Cardiac muscle cell (in vitro differentiated cells and primary cell): ENCODE results near the gene TTC21B. TPM values are rescaled to one million over a fixed set of nuclear protein-coding genes. Genes with fewer than 3 reads are reported as not detected.

Experiments
- DNase-seq, 2 donors: peaks; one replicate each; pipeline versions ENCODE4 v3.0.0 to v3.0.0-alpha.2; 2010 to 2017; ENCODE audit warnings: low read depth in 1 of 2, low spot score in 1 of 2
- H3K27ac ChIP-seq: fragments of 200-600 bp; sonication (generic); 2 replicates; pipeline ENCODE4 v1.5.1; 2016
- H3K27me3 ChIP-seq: fragments of 200-600 bp; sonication (generic); 2 replicates; pipeline ENCODE4 v1.6.0; 2016; ENCODE audit warnings: control low read depth
- H3K36me3 ChIP-seq: fragments of 200-600 bp; sonication (generic); 2 replicates; pipeline ENCODE4 v1.5.1; 2016; ENCODE audit warnings: control low read depth
- H3K4me1 ChIP-seq: fragments of 200-600 bp; sonication (generic); 2 replicates; pipeline ENCODE4 v1.8.1; 2017; ENCODE audit warnings: low read depth, mild to moderate bottlenecking, mixed run types
- H3K4me3 ChIP-seq: fragments of 200-600 bp; sonication (generic); 2 replicates; pipeline ENCODE4 v1.5.1; 2016; ENCODE audit warnings: mild to moderate bottlenecking
- H3K9me3 ChIP-seq: fragments of 200-600 bp; sonication (generic); 2 replicates; pipeline ENCODE4 v1.5.1; 2017; ENCODE audit warnings: low read depth, mild to moderate bottlenecking, control low read depth
- polyA plus RNA-seq: library from polyadenylated mRNA; unstranded; fragments of >200 nt; fragmentation: Nextera tagmentation; extraction: Ambion mirVana; gene quantifications from 2 replicates; pipeline ENCODE4 v1.2.1, GENCODE V29; 2016
- total RNA-seq: library from RNA; depleted of rRNA; stranded (reverse); fragments of >200 nt; gene quantifications from 2 replicates; pipeline ENCODE4 v1.2.3, GENCODE V29; 2016
- TF ChIP-seq, protein P1 (sequence below): IDR thresholded peaks from 2 replicates; pipeline ENCODE4 v1.5.1; 2012; ENCODE audit warnings: low read depth, mild to moderate bottlenecking, low read length

The TTC21B gene
- total and polyA plus RNA-seq, 2 experiments from 2014 or later: 14.0 to 30.1 TPM

DNA sequence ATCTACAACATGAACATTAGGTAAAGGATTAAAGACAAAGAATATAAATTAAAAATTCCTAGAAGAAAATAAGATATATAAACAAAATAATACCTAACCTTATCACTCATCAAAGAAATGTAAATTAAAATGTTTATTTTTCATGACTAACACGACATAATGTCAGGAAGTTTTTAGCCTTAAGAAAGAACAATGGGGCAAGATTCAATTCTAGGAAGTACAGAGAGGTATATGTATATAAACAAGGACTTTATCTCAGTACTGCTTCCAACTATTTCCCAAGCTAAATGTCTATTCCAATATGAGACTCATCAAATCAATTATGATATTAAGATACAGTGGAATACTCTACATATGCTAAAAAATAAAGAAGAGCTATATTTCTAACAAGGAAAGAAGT is 44.1 kb downstream of the TTC21B start:
- TF ChIP-seq, protein P1, sequence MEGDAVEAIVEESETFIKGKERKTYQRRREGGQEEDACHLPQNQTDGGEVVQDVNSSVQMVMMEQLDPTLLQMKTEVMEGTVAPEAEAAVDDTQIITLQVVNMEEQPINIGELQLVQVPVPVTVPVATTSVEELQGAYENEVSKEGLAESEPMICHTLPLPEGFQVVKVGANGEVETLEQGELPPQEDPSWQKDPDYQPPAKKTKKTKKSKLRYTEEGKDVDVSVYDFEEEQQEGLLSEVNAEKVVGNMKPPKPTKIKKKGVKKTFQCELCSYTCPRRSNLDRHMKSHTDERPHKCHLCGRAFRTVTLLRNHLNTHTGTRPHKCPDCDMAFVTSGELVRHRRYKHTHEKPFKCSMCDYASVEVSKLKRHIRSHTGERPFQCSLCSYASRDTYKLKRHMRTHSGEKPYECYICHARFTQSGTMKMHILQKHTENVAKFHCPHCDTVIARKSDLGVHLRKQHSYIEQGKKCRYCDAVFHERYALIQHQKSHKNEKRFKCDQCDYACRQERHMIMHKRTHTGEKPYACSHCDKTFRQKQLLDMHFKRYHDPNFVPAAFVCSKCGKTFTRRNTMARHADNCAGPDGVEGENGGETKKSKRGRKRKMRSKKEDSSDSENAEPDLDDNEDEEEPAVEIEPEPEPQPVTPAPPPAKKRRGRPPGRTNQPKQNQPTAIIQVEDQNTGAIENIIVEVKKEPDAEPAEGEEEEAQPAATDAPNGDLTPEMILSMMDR: no peak
- DNase-seq: no peak
- Histone ChIP-seq H3K27me3 (no peaks in the 10 kb centered on the region), H3K27ac (no peak overlapping the region), H3K36me3 (peaks cover 36% of the 10 kb centered on the region), H3K4me3 (no peak overlapping the region), H3K4me1 (no peaks in the 10 kb centered on the region), H3K9me3 (no peaks in the 10 kb centered on the region)

DNA sequence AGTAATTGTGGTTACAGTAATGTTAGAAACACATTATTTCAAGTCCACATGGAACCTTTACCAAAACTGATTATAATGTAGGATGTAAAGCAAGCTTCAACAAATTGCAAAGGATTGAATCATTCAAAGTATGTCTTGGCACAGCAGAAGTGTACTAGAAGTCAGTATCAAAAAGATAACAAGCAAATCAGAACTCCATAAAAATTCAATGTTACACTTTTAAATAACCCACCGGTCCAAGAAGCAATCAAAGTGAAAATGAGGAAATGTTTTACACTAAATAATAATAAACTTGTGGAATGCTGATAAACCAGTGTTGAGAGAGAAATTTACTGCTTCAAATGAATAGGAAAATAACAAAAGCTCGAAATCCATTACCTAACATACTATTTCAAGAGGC is 47.7 kb downstream of the TTC21B start:
- peak in 1 of 2 donors; percentile 58 for DNase-seq
- H3K4me1 ChIP-seq: no peaks in the 10 kb centered on the region
- H3K36me3 ChIP-seq: peaks cover 8% of the 10 kb centered on the region
- H3K27ac ChIP-seq: no peak overlapping the region
- no peaks in the 10 kb centered on the region for H3K9me3 ChIP-seq
- no peak overlapping the region for H3K4me3 ChIP-seq
- no peaks in the 10 kb centered on the region for H3K27me3 ChIP-seq
- TF ChIP-seq, protein P1: no peak

DNA sequence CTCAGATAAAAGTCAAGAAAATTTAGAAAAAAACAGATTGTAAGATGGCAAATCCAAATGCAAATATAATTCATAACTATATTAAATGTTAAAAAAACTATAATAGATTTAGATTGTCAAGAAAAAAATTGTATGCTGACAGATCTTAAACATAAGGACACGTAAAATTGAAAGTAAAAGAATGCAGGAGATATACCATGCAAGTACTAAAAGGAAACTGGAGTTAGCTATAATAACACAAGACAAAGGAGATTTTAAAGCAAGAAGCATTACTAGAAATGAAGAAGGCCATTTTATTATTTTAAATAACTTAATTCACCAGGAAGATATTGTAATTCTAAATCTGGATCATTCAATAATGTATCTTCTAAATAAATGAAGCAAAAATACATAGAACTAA is 48.3 kb downstream of the TTC21B start:
- H3K27me3 ChIP-seq: no peaks in the 10 kb centered on the region
- no peak overlapping the region for H3K4me3 ChIP-seq
- DNase-seq: no peak
- H3K36me3 ChIP-seq: peaks cover 5% of the 10 kb centered on the region
- no peaks in the 10 kb centered on the region for H3K9me3 ChIP-seq
- no peaks in the 10 kb centered on the region for H3K4me1 ChIP-seq
- H3K27ac ChIP-seq: no peak overlapping the region
- TF ChIP-seq, protein P1: no peak

DNA sequence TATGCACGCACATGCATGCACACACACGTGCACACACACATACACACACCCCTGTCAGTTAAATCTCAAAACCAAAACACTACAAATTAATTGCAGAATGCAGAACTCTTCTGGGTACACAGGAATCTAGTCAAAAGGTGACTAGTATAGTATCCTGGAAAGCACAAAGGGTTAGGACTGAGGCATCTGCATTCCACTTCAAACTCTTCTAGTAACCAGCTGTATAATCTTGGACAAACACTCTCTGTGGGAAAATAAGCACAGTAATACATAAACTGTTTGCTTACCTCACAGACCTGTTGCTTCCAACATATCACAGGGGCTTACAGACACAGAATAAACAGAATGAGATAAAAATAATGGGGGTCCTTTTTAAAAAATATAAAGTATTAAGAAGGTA is 49.1 kb downstream of the TTC21B start:
- no peak overlapping the region for H3K4me3 ChIP-seq

DNA sequence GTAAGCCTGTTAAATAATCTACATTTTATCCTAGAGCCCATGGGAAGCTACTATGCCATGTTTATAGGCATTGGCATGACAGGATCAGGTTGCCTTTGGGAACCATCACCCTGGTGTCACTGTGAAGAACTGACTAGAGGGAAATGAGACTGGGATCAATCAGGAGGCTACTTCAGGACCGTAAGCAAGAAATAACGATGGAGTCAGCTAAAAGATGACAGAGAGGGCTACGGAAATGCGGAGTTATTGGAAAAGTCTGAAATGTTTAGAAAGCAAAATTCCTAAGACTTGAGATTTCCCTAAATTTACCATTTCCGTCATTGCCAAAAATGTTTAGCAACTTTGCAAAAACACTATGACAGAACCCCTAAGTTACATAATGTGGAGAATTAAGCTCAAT is 50.2 kb downstream of the TTC21B start:
- Histone ChIP-seq H3K27me3 (no peaks in the 10 kb centered on the region), H3K9me3 (no peaks in the 10 kb centered on the region), H3K4me1 (no peaks in the 10 kb centered on the region), H3K36me3 (peaks cover 18% of the 10 kb centered on the region), H3K27ac (no peak overlapping the region), H3K4me3 (no peak overlapping the region)
- no peak for DNase-seq
- TF ChIP-seq, protein P1: no peak

More for the DNA sequence above, 49.1 kb downstream of the TTC21B start:
- Histone ChIP-seq H3K9me3 (no peaks in the 10 kb centered on the region), H3K27me3 (no peaks in the 10 kb centered on the region), H3K36me3 (peaks cover 8% of the 10 kb centered on the region), H3K27ac (no peak overlapping the region), H3K4me1 (no peaks in the 10 kb centered on the region)
- DNase-seq: no peak
- TF ChIP-seq, protein P1: no peak

DNA sequence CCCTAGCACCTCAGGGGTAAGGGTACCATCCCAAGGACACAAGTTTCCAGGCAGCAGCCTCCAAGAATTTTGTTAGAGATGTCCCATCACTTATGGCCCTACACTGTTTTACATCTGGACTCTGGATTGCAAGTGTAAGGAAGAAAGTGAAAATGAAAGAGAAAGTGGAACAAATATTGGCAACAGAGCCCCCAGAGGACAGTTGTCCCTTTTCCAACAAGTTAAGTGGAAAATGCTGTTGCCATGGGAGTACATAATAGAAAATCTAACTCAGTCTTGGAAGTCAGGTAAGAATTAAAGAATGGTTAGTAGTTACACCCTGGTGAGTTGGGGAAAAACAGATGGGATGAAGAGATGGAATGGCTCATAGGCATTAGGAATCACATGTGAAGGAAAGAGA is 50.6 kb downstream of the TTC21B start:
- peaks cover 22% of the 10 kb centered on the region for H3K36me3 ChIP-seq
- H3K9me3 ChIP-seq: no peaks in the 10 kb centered on the region

More for the DNA sequence above, 50.6 kb downstream of the TTC21B start:
- Histone ChIP-seq H3K4me3 (no peak overlapping the region), H3K4me1 (no peaks in the 10 kb centered on the region), H3K27ac (no peak overlapping the region), H3K27me3 (no peaks in the 10 kb centered on the region)
- TF ChIP-seq, protein P1: peak; percentile 7
- peak in 1 of 2 donors; percentile 33 for DNase-seq
